ENCODE data around the gene C20orf204.

The C20orf204 gene

DNA sequence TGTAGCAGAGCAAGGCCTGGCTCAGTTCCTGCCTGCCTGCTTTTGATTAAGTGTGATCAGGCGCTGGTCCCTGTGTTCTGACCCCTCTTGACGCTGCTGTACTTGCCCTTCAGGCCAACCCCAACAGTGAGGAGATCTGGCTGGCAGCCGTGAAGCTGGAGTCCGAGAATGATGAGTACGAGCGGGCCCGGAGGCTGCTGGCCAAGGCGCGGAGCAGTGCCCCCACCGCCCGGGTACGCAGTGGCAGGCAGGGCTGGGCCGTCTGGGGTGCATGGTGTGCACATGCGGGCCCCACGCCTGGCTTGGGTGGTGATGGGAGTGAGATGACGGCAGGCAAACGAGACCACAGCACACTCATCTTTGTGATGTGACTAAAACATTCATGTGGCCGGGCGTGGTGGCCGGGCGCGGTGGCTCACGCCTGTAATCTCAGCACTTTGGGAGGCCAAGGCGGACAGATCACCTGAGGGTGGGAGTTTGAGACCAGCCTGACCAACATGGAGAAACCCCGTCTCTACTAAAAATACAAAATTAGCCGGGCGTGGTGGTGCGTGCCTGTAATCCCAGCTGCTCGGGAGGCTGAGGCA, 10.1 kb upstream of the C20orf204 start:
- no peak overlapping the region for H3K4me3 ChIP-seq (ENCODE audit: low read depth, low read length)
- DNase-seq (ENCODE audit: low read depth): no peak
- no peak for TF ChIP-seq CTCF (IDR thresholded peaks at IDR 0.05; ENCODE audit: low read depth, low read length, missing control alignments)
- in situ Hi-C loops (cut with HindIII; ENCODE audit: low sequenced_read_pairs): no loop called here

- no peak for DNase-seq (ENCODE audit: low read depth)
- in situ Hi-C loops (cut with HindIII; ENCODE audit: low sequenced_read_pairs): no loop called here
- TF ChIP-seq CTCF (IDR thresholded peaks at IDR 0.05; ENCODE audit: low read depth, low read length, missing control alignments): no peak
- H3K4me3 ChIP-seq (ENCODE audit: low read depth, low read length): no peak overlapping the region
These were observed 7.8 kb upstream of the C20orf204 start for GRCh38 chr20:64027981-64028685.

- no peak for DNase-seq (ENCODE audit: low read depth)
- no peak for TF ChIP-seq CTCF (IDR thresholded peaks at IDR 0.05; ENCODE audit: low read depth, low read length, missing control alignments)
- no peak overlapping the region for H3K4me3 ChIP-seq (ENCODE audit: low read depth, low read length)
- in situ Hi-C loops (cut with HindIII; ENCODE audit: low sequenced_read_pairs): no loop called here
These were observed 6.5 kb upstream of the C20orf204 start for GRCh38 chr20:64029293-64030117.

DNA sequence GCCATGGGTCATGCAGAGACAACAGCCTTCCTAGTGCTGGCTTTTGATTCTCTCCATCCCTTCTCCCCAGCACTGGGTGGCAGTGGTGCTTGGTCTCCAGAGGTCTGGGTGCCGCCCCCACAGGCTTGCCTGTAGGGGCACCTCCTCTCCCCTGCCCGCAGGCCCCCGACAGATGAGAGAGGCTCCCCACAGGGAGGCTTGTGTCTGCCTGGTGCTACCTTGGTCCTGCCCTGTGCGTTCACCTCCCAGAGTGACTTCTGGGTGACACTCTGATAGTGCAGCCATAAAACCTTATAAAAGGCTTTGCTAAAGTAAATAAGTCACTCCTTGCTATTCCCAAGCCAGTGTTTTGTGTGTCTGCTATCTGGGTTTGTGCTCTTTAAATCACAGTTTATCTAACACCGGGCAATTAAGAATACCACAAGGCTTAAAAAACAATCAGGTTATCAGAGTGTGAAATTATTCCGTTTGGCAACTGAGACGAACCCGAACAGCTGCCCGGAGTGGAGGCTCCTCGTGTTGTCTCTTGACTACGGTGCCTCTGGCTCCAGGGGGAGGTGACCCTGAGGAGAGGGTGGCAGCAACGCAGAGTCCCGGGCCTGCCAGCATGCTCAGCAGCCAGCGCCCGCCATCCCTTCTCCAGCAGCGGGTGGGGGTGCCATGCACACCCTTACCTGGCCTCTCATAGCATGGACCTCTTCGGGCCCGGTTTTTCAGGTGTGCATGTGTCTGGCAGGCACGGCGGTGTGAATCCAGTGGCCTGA, 5.4 kb upstream of the C20orf204 start:
- no peak for DNase-seq (ENCODE audit: low read depth)
- no peak for TF ChIP-seq CTCF (IDR thresholded peaks at IDR 0.05; ENCODE audit: low read depth, low read length, missing control alignments)
- in situ Hi-C loops (cut with HindIII; ENCODE audit: low sequenced_read_pairs): no loop called here
- H3K4me3 ChIP-seq (ENCODE audit: low read depth, low read length): no peak overlapping the region

- H3K4me3 ChIP-seq (ENCODE audit: low read depth, low read length): no peak overlapping the region
- in situ Hi-C loops (cut with HindIII; ENCODE audit: low sequenced_read_pairs): no loop called here
- no peak for DNase-seq (ENCODE audit: low read depth)
- TF ChIP-seq CTCF (IDR thresholded peaks at IDR 0.05; ENCODE audit: low read depth, low read length, missing control alignments): no peak
These were observed 4.1 kb upstream of the C20orf204 start for GRCh38 chr20:64031822-64032314.

All from astrocyte of the cerebellum (primary cell).